Measurements from ENCODE around the gene MBTD1.
"Not testable (repeated sequence)": the region's sequence is repeated elsewhere in the genome, so short reads cannot be mapped to it uniquely, and the experiment has no call there.

Gene MBTD1

DNA sequence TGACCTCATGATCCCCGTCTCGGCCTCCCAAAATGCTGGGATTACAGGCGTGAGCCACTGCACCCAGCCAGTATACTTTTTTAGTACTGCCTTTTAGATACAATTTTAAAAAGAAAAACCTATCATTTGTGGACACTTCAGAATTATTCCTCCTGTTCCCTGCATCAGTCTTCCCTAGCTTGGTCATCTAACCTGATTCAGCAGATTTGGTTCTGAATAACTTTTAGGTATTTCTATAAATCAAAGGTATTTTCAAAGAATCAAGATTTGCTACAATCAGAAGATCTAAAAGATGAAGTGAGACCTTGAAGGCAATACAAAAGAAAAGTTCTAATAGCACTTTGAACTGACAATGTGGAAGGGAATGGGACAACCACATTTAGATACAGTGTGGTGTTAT is 30.0 kb downstream of the MBTD1 start:
- H3K4me1 Mint-ChIP-seq = peaks cover 35% of the 10 kb centered on the region
- H3K9me3 Mint-ChIP-seq = no peaks in the 10 kb centered on the region
- H3K36me3 Mint-ChIP-seq = peaks cover 20% of the 10 kb centered on the region
- no peak for DNase-seq (ENCODE audit: low spot score in 2 of 2)
- ATAC-seq = no peak
- peak overlapping the region; percentile 61 for H3K27ac Mint-ChIP-seq
- no peak overlapping the region for H3K4me3 Mint-ChIP-seq

DNA sequence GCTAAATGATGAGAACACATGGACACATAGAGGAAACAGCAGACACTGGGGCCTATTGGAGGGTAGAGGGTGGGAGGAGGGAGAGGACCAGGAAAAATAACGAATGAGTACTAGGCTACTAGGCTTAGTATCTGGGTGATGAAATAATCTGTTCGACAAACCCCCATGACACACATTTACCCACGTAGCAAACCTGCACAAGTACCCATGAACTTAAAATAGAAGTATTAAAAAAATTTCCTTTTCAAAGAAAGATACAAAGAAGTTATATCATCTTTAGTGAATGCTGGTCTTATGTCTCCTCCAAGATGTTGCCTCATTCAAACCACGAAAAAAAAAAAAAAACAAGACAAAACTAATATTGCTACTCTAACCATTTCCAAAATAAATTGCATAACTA is 31.7 kb downstream of the MBTD1 start:
- no peak overlapping the region for H3K4me3 Mint-ChIP-seq
- peaks cover 29% of the 10 kb centered on the region for H3K4me1 Mint-ChIP-seq
- ATAC-seq (no peak), DNase-seq (ENCODE audit: low spot score in 2 of 2) (no peak)
- H3K36me3 Mint-ChIP-seq = peaks cover 26% of the 10 kb centered on the region
- no peak overlapping the region for H3K27ac Mint-ChIP-seq
- no peaks in the 10 kb centered on the region for H3K9me3 Mint-ChIP-seq

DNA sequence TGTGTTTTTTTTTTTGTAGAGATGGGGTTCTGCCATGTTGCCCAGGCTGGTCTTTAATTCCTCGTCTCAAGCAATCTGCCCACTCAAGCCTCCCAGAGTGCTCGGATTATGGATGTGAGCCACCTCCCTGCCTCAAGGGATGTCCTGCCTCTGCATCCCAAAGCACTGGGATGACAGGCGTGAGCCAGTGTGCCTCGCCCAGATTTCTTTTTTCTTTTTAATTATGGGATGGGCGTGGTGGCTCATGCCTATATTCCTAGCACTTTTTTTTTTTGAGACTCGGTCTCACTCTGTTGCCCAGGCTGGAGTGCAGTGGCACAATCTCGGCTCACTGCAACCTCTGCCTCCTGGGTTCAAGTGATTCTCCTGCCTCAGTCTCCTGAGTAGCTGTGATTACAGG is 34.3 kb downstream of the MBTD1 start:
- not testable (repeated sequence) for ATAC-seq; DNase-seq (ENCODE audit: low spot score in 2 of 2); H3K4me3 Mint-ChIP-seq; H3K9me3 Mint-ChIP-seq
- Mint-ChIP-seq H3K4me1 (peaks cover 15% of the 10 kb centered on the region), H3K27ac (peak overlapping the region; percentile 46), H3K36me3 (peaks cover 47% of the 10 kb centered on the region)

DNA sequence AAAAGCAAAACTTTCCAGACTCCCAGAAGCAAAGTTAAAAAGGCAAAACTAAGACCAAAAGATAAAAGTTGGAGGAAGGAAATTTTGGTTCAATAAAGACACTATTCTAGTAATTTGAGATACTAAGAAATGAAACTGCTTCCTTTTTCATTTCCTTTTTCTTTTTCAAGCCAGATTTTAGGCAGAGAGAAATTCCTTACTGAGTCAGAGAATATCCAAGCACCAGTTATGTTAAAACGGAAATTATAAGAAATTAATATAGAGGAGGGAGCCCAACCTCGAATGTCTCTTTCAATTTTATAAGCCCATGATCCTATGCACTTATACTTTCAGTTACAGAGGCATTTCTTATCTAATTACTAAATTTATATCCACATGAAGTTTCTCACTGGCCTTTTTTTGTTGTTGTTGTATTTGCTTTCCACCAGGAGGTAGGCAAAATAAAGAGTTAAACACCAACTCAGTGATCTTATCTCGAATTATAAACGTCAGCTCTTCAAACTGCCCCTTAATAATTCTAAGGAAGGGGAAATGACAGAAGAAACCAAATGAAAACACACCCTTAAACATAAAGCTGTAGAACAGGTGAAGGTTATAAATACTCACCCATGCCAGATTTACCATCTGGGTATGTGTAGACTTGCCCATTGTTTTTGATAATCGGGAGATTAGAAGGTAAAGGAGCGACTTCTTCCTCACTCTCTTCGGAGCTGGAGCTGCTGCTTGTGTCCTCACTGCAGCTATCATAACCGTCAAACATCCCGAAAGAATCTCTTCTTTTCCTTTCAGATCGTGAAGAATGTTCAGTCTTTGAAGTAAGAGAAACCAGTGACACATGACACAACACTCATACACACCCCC is 35.2 kb downstream of the MBTD1 start:
- ATAC-seq (no peak), DNase-seq (ENCODE audit: low spot score in 2 of 2) (no peak)
- Mint-ChIP-seq H3K4me1 (peaks cover 7% of the 10 kb centered on the region), H3K27ac (peak overlapping the region; percentile 46), H3K4me3 (no peak overlapping the region), H3K9me3 (no peaks in the 10 kb centered on the region), H3K36me3 (peaks cover 55% of the 10 kb centered on the region)

DNA sequence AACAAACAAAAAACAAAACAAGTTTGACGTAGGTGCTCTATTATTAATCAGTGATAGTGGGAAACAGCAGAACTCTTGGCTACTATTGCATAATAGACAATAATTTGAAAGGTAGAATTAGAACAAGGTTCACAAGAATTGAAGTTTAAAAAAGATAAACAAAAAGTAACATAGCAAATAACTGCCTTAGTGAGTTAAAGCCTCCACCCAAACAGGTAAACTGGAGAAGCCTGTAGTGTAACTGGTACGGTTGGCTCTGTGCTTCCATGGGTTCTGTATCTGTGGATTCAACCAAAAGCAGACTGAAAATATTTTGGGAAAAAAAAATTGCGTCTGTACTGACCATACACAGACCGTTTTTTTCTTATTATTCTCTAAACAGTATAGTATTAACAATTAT is 38.5 kb downstream of the MBTD1 start:
- Mint-ChIP-seq H3K4me3 (no peak overlapping the region), H3K4me1 (peaks cover 7% of the 10 kb centered on the region), H3K36me3 (peaks cover 86% of the 10 kb centered on the region), H3K9me3 (no peaks in the 10 kb centered on the region), H3K27ac (no peak overlapping the region)
- no peak for DNase-seq (ENCODE audit: low spot score in 2 of 2)
- ATAC-seq = no peak

DNA sequence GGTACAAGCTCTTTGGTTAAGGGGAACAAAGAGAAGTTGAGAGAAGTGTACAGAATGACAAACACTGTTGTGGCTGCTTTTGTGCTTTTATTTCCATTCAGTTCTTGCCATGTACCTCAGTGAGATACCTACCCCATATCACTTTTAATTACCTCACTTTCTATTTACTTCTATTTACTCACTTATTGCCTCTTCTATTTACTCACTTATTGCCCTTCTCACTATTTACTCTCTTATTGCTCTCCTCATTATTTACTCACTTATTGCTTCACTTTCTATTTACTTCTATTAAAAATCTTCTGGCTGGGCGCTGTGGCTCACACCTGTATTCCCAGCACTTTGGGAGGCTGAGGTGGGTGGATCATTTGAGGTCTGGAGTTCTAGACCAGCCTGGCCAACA is 41.9 kb downstream of the MBTD1 start:
- H3K36me3 Mint-ChIP-seq = peaks cover 92% of the 10 kb centered on the region
- DNase-seq (ENCODE audit: low spot score in 2 of 2) (no peak), ATAC-seq (no peak)
- H3K27ac Mint-ChIP-seq = peak overlapping the region; percentile 20
- no peaks in the 10 kb centered on the region for H3K4me1 Mint-ChIP-seq
- no peaks in the 10 kb centered on the region for H3K9me3 Mint-ChIP-seq
- H3K4me3 Mint-ChIP-seq = no peak overlapping the region

DNA sequence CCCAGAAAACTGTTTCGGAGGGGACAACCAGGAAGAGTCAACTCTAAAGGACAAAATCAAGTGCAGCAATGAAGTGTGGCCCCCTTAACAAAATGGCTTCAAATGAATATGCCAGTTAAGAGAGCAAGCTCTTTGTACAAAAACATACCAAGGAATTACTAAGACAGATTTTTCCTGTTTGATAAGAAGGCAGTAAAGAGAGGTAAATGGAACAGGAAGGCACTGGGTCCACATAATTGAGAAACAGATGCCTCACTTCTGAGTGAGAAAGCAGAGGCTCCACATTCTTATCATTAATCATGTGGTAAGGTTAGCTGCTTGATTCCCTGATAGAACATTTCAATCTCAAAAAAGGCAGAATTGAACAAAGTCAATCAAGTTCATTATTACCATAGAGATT is 44.9 kb downstream of the MBTD1 start:
- H3K9me3 Mint-ChIP-seq = no peaks in the 10 kb centered on the region
- peaks cover 91% of the 10 kb centered on the region for H3K36me3 Mint-ChIP-seq
- peak overlapping the region; percentile 29 for H3K27ac Mint-ChIP-seq
- DNase-seq (ENCODE audit: low spot score in 2 of 2) (no peak), ATAC-seq (no peak)
- no peaks in the 10 kb centered on the region for H3K4me1 Mint-ChIP-seq
- H3K4me3 Mint-ChIP-seq = no peak overlapping the region

DNA sequence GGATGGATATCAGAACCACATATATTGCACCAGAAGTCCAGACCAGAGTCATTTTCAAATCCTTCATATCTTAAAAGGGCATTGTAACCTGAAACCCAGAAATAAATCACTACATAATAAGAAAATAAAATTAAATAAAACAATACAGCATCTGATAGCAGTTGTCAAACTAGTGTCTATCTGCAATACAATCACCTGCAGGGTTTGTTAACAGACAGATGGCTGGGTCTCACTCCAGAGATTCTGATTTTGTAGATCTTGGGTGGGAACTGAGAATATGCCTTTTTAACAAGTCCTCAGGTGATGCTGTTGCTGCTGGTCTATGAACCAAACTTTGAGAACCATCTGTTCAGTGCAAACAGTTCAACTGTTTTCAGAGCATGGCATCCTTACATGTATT is 56.0 kb downstream of the MBTD1 start:
- peaks cover 99% of the 10 kb centered on the region for H3K36me3 Mint-ChIP-seq
- no peaks in the 10 kb centered on the region for H3K9me3 Mint-ChIP-seq
- no peak for DNase-seq (ENCODE audit: low spot score in 2 of 2)
- H3K4me1 Mint-ChIP-seq = no peaks in the 10 kb centered on the region
- H3K27ac Mint-ChIP-seq = no peak overlapping the region
- H3K4me3 Mint-ChIP-seq = no peak overlapping the region
- no peak for ATAC-seq

DNA sequence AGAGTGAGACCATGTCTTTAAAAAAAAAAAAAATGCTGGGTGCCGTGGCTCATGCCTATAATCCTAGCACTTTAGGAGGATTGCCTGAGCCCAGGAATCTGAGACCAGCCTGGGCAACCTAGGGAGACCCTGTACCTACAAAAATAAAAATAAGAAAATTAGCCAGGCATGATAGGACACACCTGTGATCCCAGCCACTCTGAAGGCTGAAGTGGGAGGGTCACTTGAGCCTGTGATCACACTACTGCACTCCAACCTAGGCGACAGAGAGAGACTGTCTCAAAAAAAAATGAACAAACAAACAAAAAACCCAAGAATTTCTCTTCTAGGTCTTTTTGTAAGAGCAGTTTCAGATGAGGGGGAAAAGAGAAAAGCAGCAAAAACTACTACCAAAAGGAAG is 59.0 kb downstream of the MBTD1 start:
- H3K4me1 Mint-ChIP-seq = no peaks in the 10 kb centered on the region
- peaks cover 97% of the 10 kb centered on the region for H3K36me3 Mint-ChIP-seq
- no peak for ATAC-seq

DNA sequence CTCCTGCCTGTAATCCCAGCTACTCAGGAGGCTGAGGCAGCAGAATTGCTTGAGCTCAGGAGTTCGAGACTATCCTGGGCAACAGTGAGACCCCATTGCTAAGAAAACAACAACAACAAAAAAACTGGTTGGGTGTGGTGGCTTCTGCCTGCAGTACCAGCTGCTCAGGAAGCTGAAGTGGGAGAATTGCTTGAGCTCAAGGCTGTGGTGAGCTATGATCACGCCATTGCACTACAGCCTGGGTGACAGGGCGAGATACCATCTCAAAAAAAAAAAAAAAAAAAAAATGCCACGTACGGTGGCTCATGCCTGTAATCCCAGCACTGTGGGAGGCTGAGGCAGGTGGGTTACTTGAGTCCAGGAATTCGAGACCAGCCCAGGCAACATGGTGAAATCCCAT is 59.6 kb downstream of the MBTD1 start:
- H3K27ac Mint-ChIP-seq = peak overlapping the region; percentile 34
- peaks cover 97% of the 10 kb centered on the region for H3K36me3 Mint-ChIP-seq
- peak; percentile 49 for ATAC-seq
- no peaks in the 10 kb centered on the region for H3K9me3 Mint-ChIP-seq
- H3K4me1 Mint-ChIP-seq = no peaks in the 10 kb centered on the region
- no peak overlapping the region for H3K4me3 Mint-ChIP-seq
- DNase-seq (ENCODE audit: low spot score in 2 of 2) = no peak

More for the DNA sequence above, 59.0 kb downstream of the MBTD1 start:
- Mint-ChIP-seq H3K9me3 (no peaks in the 10 kb centered on the region), H3K27ac (peak overlapping the region; percentile 34), H3K4me3 (no peak overlapping the region)
- no peak for DNase-seq (ENCODE audit: low spot score in 2 of 2)

DNA sequence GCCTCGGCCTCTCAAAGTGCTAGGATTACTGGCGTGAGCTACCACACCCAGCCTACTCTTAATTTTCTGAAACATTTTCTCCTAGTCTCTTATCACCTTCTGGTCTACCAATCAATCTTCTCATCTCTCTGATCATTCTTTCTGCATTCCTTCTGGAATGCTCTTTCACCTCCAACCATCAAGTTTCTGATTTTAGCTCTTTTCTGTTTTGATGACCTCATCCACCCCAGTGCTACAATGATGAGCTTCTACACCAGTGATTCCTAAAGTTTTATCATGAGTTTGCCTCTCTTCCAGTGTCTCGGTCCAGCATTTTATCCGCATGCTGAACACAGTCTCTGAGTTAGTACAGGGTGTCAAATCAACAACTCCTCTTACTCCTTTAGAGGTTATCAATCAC is 62.1 kb downstream of the MBTD1 start:
- Mint-ChIP-seq H3K4me3 (no peak overlapping the region), H3K4me1 (no peaks in the 10 kb centered on the region), H3K36me3 (peaks cover 97% of the 10 kb centered on the region), H3K9me3 (no peaks in the 10 kb centered on the region), H3K27ac (peak overlapping the region; percentile 10)
- no peak for ATAC-seq
- DNase-seq (ENCODE audit: low spot score in 2 of 2) = no peak

DNA sequence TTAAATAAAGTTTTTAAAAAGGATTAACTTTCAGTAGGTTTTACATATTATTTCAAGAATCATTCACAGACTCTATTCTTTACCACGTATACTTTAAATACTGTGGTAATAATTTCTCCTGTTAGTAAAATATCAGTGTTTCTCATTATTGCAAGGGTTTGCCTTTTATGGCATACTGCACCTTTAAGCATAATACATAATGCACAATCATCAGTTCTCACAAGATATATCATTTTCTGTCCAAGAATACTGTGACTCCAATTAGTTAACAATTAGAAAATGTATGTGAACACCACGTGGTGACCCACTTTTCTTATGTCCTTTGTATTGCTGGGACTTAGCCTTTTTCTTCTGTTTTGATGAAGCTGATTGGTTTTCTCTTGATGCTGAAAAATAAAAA is 68.0 kb downstream of the MBTD1 start:
- DNase-seq (ENCODE audit: low spot score in 2 of 2) (no peak), ATAC-seq (no peak)
- no peak overlapping the region for H3K27ac Mint-ChIP-seq
- H3K4me1 Mint-ChIP-seq = no peaks in the 10 kb centered on the region
- H3K36me3 Mint-ChIP-seq = peaks cover 91% of the 10 kb centered on the region
- H3K4me3 Mint-ChIP-seq = no peak overlapping the region
- no peaks in the 10 kb centered on the region for H3K9me3 Mint-ChIP-seq

DNA sequence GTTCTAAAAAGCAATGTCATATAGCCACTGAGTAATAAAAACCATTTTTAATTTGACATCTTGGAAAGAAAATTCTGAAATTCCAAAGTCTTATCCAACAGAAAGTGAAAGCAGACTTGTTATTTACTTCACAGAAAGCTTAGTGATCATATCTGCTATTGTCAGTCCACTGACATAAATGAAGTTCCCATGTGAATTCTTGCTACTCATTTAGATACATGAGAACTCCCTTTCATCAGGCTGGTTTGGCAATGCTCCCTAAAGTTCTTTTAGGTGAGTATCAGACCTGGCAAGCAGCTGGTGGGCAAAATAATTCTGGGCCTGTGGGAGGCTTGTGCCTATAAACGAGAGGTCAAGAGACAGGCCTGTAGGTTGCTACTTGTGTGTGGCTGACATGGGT is 70.2 kb downstream of the MBTD1 start:
- DNase-seq (ENCODE audit: low spot score in 2 of 2) = no peak
- Mint-ChIP-seq H3K9me3 (no peaks in the 10 kb centered on the region), H3K27ac (peak overlapping the region; percentile 37), H3K36me3 (peaks cover 93% of the 10 kb centered on the region), H3K4me1 (no peaks in the 10 kb centered on the region), H3K4me3 (no peak overlapping the region)
- no peak for ATAC-seq

DNA sequence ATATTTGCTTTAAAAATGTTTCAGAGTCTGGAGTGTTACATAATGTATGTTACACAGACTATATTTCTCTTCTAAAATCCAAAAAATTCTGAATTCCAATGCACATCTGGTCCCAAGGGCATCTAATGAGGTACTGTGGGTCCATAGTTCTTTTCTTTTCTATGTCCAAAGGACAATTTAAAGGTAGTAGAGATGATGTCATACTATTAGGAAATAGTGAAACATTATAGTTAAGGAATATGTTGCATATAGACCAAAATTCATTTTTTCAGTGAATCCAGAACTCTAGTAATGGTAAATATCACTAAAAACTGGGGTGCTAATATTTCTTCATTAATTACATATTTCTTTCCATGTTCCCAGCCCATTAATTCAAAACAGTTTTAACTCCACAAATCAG is 70.7 kb downstream of the MBTD1 start:
- Mint-ChIP-seq H3K4me1 (no peaks in the 10 kb centered on the region), H3K9me3 (no peaks in the 10 kb centered on the region), H3K36me3 (peaks cover 93% of the 10 kb centered on the region), H3K27ac (peak overlapping the region; percentile 37), H3K4me3 (no peak overlapping the region)
- DNase-seq (ENCODE audit: low spot score in 2 of 2) (no peak), ATAC-seq (no peak)

DNA sequence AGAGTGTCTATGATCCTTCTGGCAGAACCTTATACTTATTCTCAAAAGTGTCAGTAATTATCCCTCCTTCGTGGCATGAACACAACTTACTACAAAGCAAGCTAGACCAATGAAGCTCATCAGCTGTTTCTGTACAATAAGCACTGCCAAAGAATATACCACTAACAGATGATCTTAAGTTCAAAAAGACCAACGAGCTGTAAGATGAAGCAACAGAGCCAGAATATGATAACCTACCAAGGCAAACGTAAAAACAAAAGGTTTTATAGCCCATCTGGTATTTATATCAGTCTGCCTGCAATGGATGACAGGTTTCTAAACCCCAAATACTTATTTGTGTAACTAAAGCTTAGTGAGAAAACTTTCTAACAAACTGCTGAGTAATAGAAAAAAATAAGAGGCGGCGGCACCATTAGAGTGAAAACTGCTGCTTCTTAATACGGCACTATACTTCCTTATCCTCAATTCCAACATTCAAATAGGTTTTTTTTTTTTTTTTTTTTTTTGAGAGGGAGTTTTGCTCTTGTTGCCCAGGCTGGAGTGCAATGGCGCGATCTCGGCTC is 71.5 kb downstream of the MBTD1 start:
- ATAC-seq = no peak
- peak overlapping the region; percentile 29 for H3K27ac Mint-ChIP-seq
- no peaks in the 10 kb centered on the region for H3K9me3 Mint-ChIP-seq
- H3K4me3 Mint-ChIP-seq = no peak overlapping the region
- peaks cover 93% of the 10 kb centered on the region for H3K36me3 Mint-ChIP-seq
- DNase-seq (ENCODE audit: low spot score in 2 of 2) = no peak
- no peaks in the 10 kb centered on the region for H3K4me1 Mint-ChIP-seq

DNA sequence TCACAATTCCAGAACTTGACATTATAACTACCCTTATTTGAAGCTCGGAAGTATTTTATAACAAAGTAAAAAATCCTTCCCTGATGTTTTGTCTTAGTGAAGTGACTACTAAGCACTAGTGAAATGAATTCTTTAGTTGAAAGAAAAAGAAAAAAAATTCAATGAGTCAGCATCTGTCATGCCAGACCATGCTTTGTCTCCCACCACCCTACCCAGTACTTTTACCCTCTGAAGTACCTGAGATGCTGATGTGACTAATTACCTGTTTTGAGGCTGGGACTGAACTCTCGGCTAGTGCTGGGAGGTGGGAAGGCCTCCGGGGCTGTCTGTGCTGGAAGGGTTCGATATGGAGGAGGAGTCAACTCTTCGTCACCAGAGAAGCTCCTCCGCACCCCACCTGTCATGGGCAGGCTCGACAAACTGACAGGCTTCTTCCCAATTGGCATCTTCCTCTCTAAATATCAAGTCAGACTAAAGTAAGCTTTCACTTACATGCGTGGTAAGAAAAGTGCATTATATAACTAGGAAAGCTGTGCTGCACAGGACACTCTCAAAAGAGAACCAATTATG is 74.0 kb downstream of the MBTD1 start:
- no peak for DNase-seq (ENCODE audit: low spot score in 2 of 2)
- no peak for ATAC-seq
- no peak overlapping the region for H3K27ac Mint-ChIP-seq

More for the DNA sequence above, 74.0 kb downstream of the MBTD1 start:
- H3K9me3 Mint-ChIP-seq = no peaks in the 10 kb centered on the region
- peaks cover 91% of the 10 kb centered on the region for H3K36me3 Mint-ChIP-seq
- no peaks in the 10 kb centered on the region for H3K4me1 Mint-ChIP-seq
- no peak overlapping the region for H3K4me3 Mint-ChIP-seq

All from stimulated activated effector memory CD8-positive, alpha-beta T cell treated with anti-CD3 and anti-CD28 coated beads, Interleukin-12 subunit alpha, Interleukin-12 subunit beta, amount 100 ng/mL, for 72 hours (primary cell).